ENCODE data around the gene NFIC. TPM values are rescaled to one million over a fixed set of nuclear protein-coding genes. Genes with fewer than 3 reads are reported as not detected.

Gene NFIC
- total RNA-seq, 1 experiment from 2014 or later, result 8.0 TPM

DNA sequence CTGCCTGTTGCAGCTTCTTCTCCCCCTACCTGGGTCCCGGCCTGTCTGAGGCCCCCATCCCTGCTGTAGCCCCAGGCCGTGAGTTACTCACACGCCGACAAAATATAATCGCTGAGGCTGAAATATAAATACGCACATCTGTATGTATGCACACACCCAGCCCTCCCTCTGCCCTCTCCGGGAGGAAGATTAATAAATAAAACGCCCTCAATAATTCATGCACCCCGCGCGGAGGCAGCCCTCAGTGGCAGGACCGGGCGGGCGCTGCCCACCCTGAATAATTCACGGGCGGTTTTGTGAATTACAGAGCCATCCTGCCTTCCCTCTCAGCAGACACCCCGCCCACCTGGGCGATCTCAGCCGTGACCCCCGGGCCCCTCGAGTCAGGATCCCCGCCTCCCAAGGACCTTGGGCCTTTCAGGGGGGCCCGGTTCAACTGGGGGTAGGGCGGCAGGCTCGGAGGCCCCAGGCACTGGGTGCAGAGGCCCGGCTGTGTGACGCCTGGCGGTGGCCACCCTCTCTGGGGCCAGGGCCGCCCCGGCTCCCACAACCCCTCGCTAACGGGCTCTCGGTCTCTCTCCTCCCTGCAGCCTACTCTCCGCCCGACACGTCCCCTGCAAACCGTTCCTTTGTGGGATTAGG lies 89.7 kb downstream of the NFIC start:
- no peak overlapping the region for H3K4ac ChIP-seq (ENCODE audit: low read depth, low read length)
- H3K27ac ChIP-seq (ENCODE audit: insufficient read length, low read depth, low read length), result no peak overlapping the region
- H3K9me3 Mint-ChIP-seq, result no peaks in the 10 kb centered on the region
- H4K91ac ChIP-seq (ENCODE audit: insufficient read length, low read depth, low read length), result no peak overlapping the region
- no peak overlapping the region for H3K18ac ChIP-seq (ENCODE audit: insufficient read length, low read depth, low read length)
- no peaks in the 10 kb centered on the region; the same call in 1 of the 2 replicates for H3K4me1 ChIP-seq (ENCODE audit: insufficient read depth, low read length)
- no peaks in the 10 kb centered on the region for H3K9me3 ChIP-seq (ENCODE audit: control insufficient read depth, low read depth, low read length)
- no peaks in the 10 kb centered on the region for H3K36me3 Mint-ChIP-seq (ENCODE audit: insufficient read depth in 1 of 3, low read depth in 3 of 3)
- no peak overlapping the region for H3K23ac ChIP-seq (ENCODE audit: insufficient read length, low read depth, low read length)
- H3K79me2 ChIP-seq (ENCODE audit: insufficient read depth, low read length), result no peaks in the 10 kb centered on the region
- H3K27ac Mint-ChIP-seq, result no peak overlapping the region
- TF ChIP-seq, protein P1, sequence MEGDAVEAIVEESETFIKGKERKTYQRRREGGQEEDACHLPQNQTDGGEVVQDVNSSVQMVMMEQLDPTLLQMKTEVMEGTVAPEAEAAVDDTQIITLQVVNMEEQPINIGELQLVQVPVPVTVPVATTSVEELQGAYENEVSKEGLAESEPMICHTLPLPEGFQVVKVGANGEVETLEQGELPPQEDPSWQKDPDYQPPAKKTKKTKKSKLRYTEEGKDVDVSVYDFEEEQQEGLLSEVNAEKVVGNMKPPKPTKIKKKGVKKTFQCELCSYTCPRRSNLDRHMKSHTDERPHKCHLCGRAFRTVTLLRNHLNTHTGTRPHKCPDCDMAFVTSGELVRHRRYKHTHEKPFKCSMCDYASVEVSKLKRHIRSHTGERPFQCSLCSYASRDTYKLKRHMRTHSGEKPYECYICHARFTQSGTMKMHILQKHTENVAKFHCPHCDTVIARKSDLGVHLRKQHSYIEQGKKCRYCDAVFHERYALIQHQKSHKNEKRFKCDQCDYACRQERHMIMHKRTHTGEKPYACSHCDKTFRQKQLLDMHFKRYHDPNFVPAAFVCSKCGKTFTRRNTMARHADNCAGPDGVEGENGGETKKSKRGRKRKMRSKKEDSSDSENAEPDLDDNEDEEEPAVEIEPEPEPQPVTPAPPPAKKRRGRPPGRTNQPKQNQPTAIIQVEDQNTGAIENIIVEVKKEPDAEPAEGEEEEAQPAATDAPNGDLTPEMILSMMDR (conservative IDR thresholded peaks at IDR 0.05), result no peak
- no peaks in the 10 kb centered on the region for H3K79me1 ChIP-seq (ENCODE audit: insufficient read depth, low read depth, low read length, poor library complexity, severe bottlenecking)
- no peak for DNase-seq
- H3K56ac ChIP-seq (ENCODE audit: insufficient read length, low read depth, low read length), result no peak overlapping the region
- H4K5ac ChIP-seq (ENCODE audit: insufficient read length, low read depth, low read length), result no peak overlapping the region
- peaks cover 6% of the 10 kb centered on the region; the same call in 1 of the 2 replicates for H3K27me3 ChIP-seq (ENCODE audit: insufficient read depth, low read length)
- no peak overlapping the region for H2BK12ac ChIP-seq (ENCODE audit: insufficient read length, low read depth, low read length)
- peaks cover 2% of the 10 kb centered on the region for H4K20me1 ChIP-seq (ENCODE audit: control insufficient read depth, insufficient read depth, insufficient read length)
- no peak overlapping the region for H3K4me2 ChIP-seq (ENCODE audit: insufficient read depth, insufficient read length, low read length)
- no peak overlapping the region for H4K8ac ChIP-seq (replicated peaks; ENCODE audit: insufficient read length, low read depth, low read length)
- no peak overlapping the region for H2AK5ac ChIP-seq (ENCODE audit: insufficient read length, low read length)
- H2BK5ac ChIP-seq (ENCODE audit: insufficient read length, low read length), result no peak overlapping the region
- peaks cover 35% of the 10 kb centered on the region for H3K27me3 Mint-ChIP-seq (ENCODE audit: low read depth)
- no peak overlapping the region for H2BK120ac ChIP-seq (ENCODE audit: low read depth, low read length, poor library complexity, severe bottlenecking)
- no peak overlapping the region for H2BK15ac ChIP-seq (ENCODE audit: low read depth, low read length)
- H3K4me1 Mint-ChIP-seq, result peaks cover 11 to 23% of the 10 kb centered on the region in 2 experiments
- H2BK20ac ChIP-seq (ENCODE audit: low read depth, low read length, poor library complexity, severe bottlenecking), result no peak overlapping the region
- no CpG with 5 or more reads among the region's 37 CpGs for WGBS (ENCODE audit: extremely low coverage, insufficient read length, low lambda C conversion rate)
- H3T11ph ChIP-seq (ENCODE audit: low read length), result no peak overlapping the region
- no peak overlapping the region for H3K14ac ChIP-seq (ENCODE audit: insufficient read depth, low read length)
- H3K4me3 Mint-ChIP-seq, result no peak overlapping the region
- no peak overlapping the region for H2AFZ ChIP-seq (ENCODE audit: low read length)
- H3K23me2 ChIP-seq (ENCODE audit: insufficient read length, low read depth, low read length, poor library complexity, severe bottlenecking), result peaks cover 3% of the 10 kb centered on the region
- no peak overlapping the region for H3K9ac ChIP-seq (ENCODE audit: extremely low read depth, insufficient read length, low read length)
